ENCODE data around the gene NR3C1.

Gene NR3C1

GRCh38 chr5:143425835-143426234, 22.3 kb upstream of the NR3C1 start:
- DNase-seq, result no peak

GRCh38 chr5:143418140-143418866, 14.8 kb upstream of the NR3C1 start:
- no peak for DNase-seq

- no peak for DNase-seq
Observed at GRCh38 chr5:143417503-143418139, 14.1 kb upstream of the NR3C1 start.

- DNase-seq, result no peak
Observed at GRCh38 chr5:143416411-143416810, 12.9 kb upstream of the NR3C1 start.

- no peak for DNase-seq
Observed at GRCh38 chr5:143413958-143414669, 10.6 kb upstream of the NR3C1 start.

GRCh38 chr5:143412661-143413342, 9.3 kb upstream of the NR3C1 start:
- DNase-seq, result no peak

- DNase-seq, result no peak
Observed at GRCh38 chr5:143409926-143410325, 6.4 kb upstream of the NR3C1 start.

GRCh38 chr5:143406408-143406807, 2.9 kb upstream of the NR3C1 start:
- no peak for DNase-seq

GRCh38 chr5:143405849-143406098, 2.3 kb upstream of the NR3C1 start:
- no peak for DNase-seq

GRCh38 chr5:143405063-143405848, 1.8 kb upstream of the NR3C1 start:
- peak; percentile 81 to 90 for DNase-seq

GRCh38 chr5:143404416-143405062, 1.1 kb upstream of the NR3C1 start:
- peak; percentile 82 to 90 for DNase-seq

GRCh38 chr5:143403334-143403592, 223 bp downstream of the NR3C1 start:
- no peak for DNase-seq

GRCh38 chr5:143402553-143403333, 743 bp downstream of the NR3C1 start:
- peak in 1 of 2 experiments; percentile 41 for DNase-seq

GRCh38 chr5:143402017-143402552, 1.4 kb downstream of the NR3C1 start:
- DNase-seq, result no peak

- no peak for DNase-seq
Observed at GRCh38 chr5:143401227-143402016, 2.1 kb downstream of the NR3C1 start.

- peak in 1 of 2 experiments; percentile 67 for DNase-seq
Observed at GRCh38 chr5:143400541-143401226, 2.8 kb downstream of the NR3C1 start.

GRCh38 chr5:143399616-143400540, 3.6 kb downstream of the NR3C1 start:
- no peak for DNase-seq

- DNase-seq, result no peak
Observed at GRCh38 chr5:143398451-143399237, 4.8 kb downstream of the NR3C1 start.

All from NCI-H446 (cell line).